ENCODE results near the gene SRP9.
"Not testable (repeated sequence)": the region's sequence is repeated elsewhere in the genome, so short reads cannot be mapped to it uniquely, and the experiment has no call there.

Gene SRP9

DNA sequence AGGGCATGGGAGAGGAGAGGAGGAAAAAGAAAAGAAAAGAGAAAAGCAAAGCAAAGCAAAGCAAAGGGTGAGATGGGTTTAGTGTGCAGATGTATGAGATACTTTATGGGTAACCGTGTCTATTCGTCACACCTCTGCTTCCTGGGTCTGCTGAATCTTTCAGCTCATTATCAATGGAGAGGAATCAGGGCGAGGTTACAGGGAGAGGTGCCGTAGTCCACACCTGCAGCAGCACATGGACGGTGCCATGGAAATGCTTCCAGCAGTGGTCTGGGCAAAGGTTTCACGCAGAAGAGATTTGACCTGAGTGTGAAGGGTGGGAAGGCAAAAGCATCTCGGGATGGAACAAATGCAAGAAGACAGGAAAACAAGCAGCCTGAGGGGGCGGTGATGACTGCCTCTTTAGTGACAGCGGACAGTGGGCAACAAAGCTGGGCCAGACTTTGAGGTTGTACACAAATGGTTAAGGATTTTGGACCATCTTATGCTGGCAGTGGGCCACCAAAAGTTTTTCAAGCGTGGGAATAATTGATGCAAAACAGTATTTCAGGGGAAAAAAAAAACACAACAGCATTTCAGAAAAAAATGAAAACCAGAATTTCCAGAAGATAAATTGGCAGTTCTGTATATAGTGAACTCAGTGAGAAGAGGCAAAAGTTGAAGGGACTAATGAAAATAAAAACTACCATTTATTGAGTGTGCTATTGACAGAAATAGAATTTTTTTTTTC, 19.5 kb upstream of the SRP9 start:
- no peak overlapping the region for H3K27ac ChIP-seq (ENCODE audit: low read depth, low read length)
- no peak overlapping the region for H3K9ac ChIP-seq (ENCODE audit: low read depth, low read length)
- H3K9me3 ChIP-seq (ENCODE audit: control insufficient read depth, insufficient read depth, low read length), result no peaks in the 10 kb centered on the region

GRCh38 chr1:225759972-225760371, 17.7 kb upstream of the SRP9 start:
- peaks cover 25% of the 10 kb centered on the region for H3K4me1 ChIP-seq (ENCODE audit: control insufficient read depth, insufficient read depth, low read length)
- not testable (repeated sequence) for H3K9me3 ChIP-seq (ENCODE audit: control insufficient read depth, insufficient read depth, low read length); H3K4me3 ChIP-seq (ENCODE audit: low read depth, low read length); H3K36me3 ChIP-seq (ENCODE audit: control insufficient read depth, insufficient read depth, low read length); H3K27me3 ChIP-seq (ENCODE audit: control insufficient read depth, insufficient read depth, low read length); H3K9ac ChIP-seq (ENCODE audit: low read depth, low read length); H3K27ac ChIP-seq (ENCODE audit: low read depth, low read length)

More for the DNA sequence above, 19.5 kb upstream of the SRP9 start:
- Histone ChIP-seq H3K27me3 (ENCODE audit: control insufficient read depth, insufficient read depth, low read length) (no peaks in the 10 kb centered on the region), H3K4me1 (ENCODE audit: control insufficient read depth, insufficient read depth, low read length) (peaks cover 21% of the 10 kb centered on the region), H3K36me3 (ENCODE audit: control insufficient read depth, insufficient read depth, low read length) (no peaks in the 10 kb centered on the region), H3K4me3 (ENCODE audit: low read depth, low read length) (no peak overlapping the region)

DNA sequence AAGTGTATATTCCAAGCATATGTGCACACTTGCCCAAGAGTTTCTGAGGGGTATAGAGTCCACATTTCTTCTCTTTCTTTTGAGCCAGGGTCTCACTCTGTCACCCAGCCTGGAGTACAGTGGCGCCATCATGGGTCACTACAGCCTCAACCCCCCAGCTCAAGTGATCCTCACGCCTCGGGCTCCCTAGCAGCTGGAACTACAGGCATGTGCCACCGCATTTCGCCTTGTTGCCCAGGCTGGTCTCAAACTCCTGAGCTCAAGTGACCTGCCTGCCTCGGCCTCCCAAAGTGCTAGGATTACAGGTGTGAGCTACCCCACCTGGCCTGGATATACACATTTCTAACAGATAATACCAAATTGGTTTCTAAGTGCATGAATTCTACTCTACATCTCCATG, 17.1 kb upstream of the SRP9 start:
- Histone ChIP-seq H3K4me1 (ENCODE audit: control insufficient read depth, insufficient read depth, low read length) (peaks cover 19% of the 10 kb centered on the region), H3K36me3 (ENCODE audit: control insufficient read depth, insufficient read depth, low read length) (no peaks in the 10 kb centered on the region), H3K4me3 (ENCODE audit: low read depth, low read length) (no peak overlapping the region), H3K27me3 (ENCODE audit: control insufficient read depth, insufficient read depth, low read length) (no peaks in the 10 kb centered on the region), H3K9ac (ENCODE audit: low read depth, low read length) (no peak overlapping the region), H3K9me3 (ENCODE audit: control insufficient read depth, insufficient read depth, low read length) (no peaks in the 10 kb centered on the region), H3K27ac (ENCODE audit: low read depth, low read length) (no peak overlapping the region)

DNA sequence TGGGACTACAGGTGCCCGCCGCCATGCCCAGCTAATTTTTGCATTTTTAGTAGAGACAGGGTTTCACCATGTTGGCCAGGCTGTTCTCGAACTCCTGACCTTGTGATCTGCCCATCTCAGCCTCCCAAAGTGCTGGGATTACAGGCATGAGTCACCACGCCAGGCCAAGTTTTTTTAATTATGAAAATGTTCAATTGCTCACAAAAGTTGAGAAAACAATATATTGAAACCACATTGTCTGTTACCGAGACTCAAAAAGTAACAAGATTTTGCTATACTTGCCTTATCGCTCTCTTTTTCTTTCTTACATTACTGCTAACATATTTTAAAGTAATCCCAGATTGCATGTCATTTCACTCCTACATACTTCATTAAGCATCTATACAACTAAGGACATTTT, 16.2 kb upstream of the SRP9 start:
- peak overlapping the region; percentile 81 for H3K27ac ChIP-seq (ENCODE audit: low read depth, low read length)
- peaks cover 15% of the 10 kb centered on the region for H3K4me1 ChIP-seq (ENCODE audit: control insufficient read depth, insufficient read depth, low read length)
- H3K36me3 ChIP-seq (ENCODE audit: control insufficient read depth, insufficient read depth, low read length); H3K9ac ChIP-seq (ENCODE audit: low read depth, low read length); H3K9me3 ChIP-seq (ENCODE audit: control insufficient read depth, insufficient read depth, low read length); H3K4me3 ChIP-seq (ENCODE audit: low read depth, low read length); H3K27me3 ChIP-seq (ENCODE audit: control insufficient read depth, insufficient read depth, low read length): not testable (repeated sequence)

DNA sequence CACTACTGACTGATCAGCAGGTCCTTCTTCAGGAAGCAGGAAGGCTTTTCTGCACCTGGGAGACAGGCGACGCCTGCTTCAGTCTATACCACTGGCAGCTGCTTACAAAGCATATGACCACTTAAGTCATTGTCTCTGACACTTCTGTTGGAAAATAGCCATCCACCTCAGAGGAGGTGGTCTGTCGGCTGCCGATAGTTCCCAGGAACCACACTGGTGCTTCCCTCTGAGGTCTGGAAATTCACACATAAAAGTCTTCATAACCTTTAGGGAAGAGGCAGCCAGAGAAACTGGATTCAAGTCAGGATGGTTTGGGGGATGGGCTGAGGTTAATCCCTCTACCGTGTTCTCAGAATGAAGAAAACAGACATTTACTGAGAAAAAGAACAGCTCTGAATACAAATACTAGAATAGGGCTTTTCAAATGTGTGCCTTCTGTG, 15.6 kb upstream of the SRP9 start:
- H3K4me1 ChIP-seq (ENCODE audit: control insufficient read depth, insufficient read depth, low read length), result peaks cover 15% of the 10 kb centered on the region
- H3K4me3 ChIP-seq (ENCODE audit: low read depth, low read length), result no peak overlapping the region
- H3K36me3 ChIP-seq (ENCODE audit: control insufficient read depth, insufficient read depth, low read length), result no peaks in the 10 kb centered on the region
- H3K27me3 ChIP-seq (ENCODE audit: control insufficient read depth, insufficient read depth, low read length), result no peaks in the 10 kb centered on the region
- no peak overlapping the region for H3K9ac ChIP-seq (ENCODE audit: low read depth, low read length)
- no peaks in the 10 kb centered on the region for H3K9me3 ChIP-seq (ENCODE audit: control insufficient read depth, insufficient read depth, low read length)
- H3K27ac ChIP-seq (ENCODE audit: low read depth, low read length), result peak overlapping the region; percentile 81

DNA sequence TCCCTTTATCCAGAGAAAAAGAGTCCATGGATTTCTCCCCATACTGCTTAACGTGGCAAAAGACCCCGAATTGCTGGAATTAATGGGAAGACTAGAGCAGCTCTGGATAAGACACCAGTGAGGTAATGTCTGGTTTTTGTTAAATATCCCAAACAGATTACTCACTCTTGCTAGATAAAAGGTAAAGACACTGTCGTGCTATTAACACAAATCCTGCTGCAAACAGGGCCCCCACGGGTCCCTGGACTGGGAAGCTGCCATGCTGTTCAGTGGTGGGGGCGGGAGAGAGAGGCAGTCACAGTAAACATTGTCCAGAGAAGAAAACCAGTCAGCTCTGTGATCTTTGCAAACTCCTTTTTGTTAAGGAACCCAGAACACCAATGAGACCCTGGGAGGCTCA, 15.2 kb upstream of the SRP9 start:
- Histone ChIP-seq H3K4me1 (ENCODE audit: control insufficient read depth, insufficient read depth, low read length) (peaks cover 16% of the 10 kb centered on the region), H3K27me3 (ENCODE audit: control insufficient read depth, insufficient read depth, low read length) (no peaks in the 10 kb centered on the region), H3K36me3 (ENCODE audit: control insufficient read depth, insufficient read depth, low read length) (no peaks in the 10 kb centered on the region), H3K27ac (ENCODE audit: low read depth, low read length) (peak overlapping the region; percentile 81), H3K9ac (ENCODE audit: low read depth, low read length) (no peak overlapping the region), H3K4me3 (ENCODE audit: low read depth, low read length) (no peak overlapping the region), H3K9me3 (ENCODE audit: control insufficient read depth, insufficient read depth, low read length) (no peaks in the 10 kb centered on the region)

- H3K9ac ChIP-seq (ENCODE audit: low read depth, low read length), result no peak overlapping the region
- peaks cover 22% of the 10 kb centered on the region for H3K4me1 ChIP-seq (ENCODE audit: control insufficient read depth, insufficient read depth, low read length)
- no peak overlapping the region for H3K4me3 ChIP-seq (ENCODE audit: low read depth, low read length)
- peak overlapping the region; percentile 51 for H3K27ac ChIP-seq (ENCODE audit: low read depth, low read length)
- H3K27me3 ChIP-seq (ENCODE audit: control insufficient read depth, insufficient read depth, low read length), result no peaks in the 10 kb centered on the region
- no peaks in the 10 kb centered on the region for H3K36me3 ChIP-seq (ENCODE audit: control insufficient read depth, insufficient read depth, low read length)
- H3K9me3 ChIP-seq (ENCODE audit: control insufficient read depth, insufficient read depth, low read length), result no peaks in the 10 kb centered on the region
These were observed 13.7 kb upstream of the SRP9 start for GRCh38 chr1:225763716-225764548.

GRCh38 chr1:225765982-225766674, 11.5 kb upstream of the SRP9 start:
- peaks cover 28% of the 10 kb centered on the region for H3K4me1 ChIP-seq (ENCODE audit: control insufficient read depth, insufficient read depth, low read length)

GRCh38 chr1:225766967-225767633, 10.5 kb upstream of the SRP9 start:
- Histone ChIP-seq H3K36me3 (ENCODE audit: control insufficient read depth, insufficient read depth, low read length) (no peaks in the 10 kb centered on the region), H3K9me3 (ENCODE audit: control insufficient read depth, insufficient read depth, low read length) (no peaks in the 10 kb centered on the region), H3K9ac (ENCODE audit: low read depth, low read length) (no peak overlapping the region), H3K27ac (ENCODE audit: low read depth, low read length) (peak overlapping the region; percentile 12), H3K4me1 (ENCODE audit: control insufficient read depth, insufficient read depth, low read length) (peaks cover 33% of the 10 kb centered on the region), H3K27me3 (ENCODE audit: control insufficient read depth, insufficient read depth, low read length) (no peaks in the 10 kb centered on the region), H3K4me3 (ENCODE audit: low read depth, low read length) (no peak overlapping the region)

More at GRCh38 chr1:225765982-225766674, 11.5 kb upstream of the SRP9 start:
- Histone ChIP-seq H3K4me3 (ENCODE audit: low read depth, low read length) (no peak overlapping the region), H3K27ac (ENCODE audit: low read depth, low read length) (no peak overlapping the region), H3K9ac (ENCODE audit: low read depth, low read length) (no peak overlapping the region), H3K36me3 (ENCODE audit: control insufficient read depth, insufficient read depth, low read length) (no peaks in the 10 kb centered on the region), H3K9me3 (ENCODE audit: control insufficient read depth, insufficient read depth, low read length) (no peaks in the 10 kb centered on the region), H3K27me3 (ENCODE audit: control insufficient read depth, insufficient read depth, low read length) (no peaks in the 10 kb centered on the region)

DNA sequence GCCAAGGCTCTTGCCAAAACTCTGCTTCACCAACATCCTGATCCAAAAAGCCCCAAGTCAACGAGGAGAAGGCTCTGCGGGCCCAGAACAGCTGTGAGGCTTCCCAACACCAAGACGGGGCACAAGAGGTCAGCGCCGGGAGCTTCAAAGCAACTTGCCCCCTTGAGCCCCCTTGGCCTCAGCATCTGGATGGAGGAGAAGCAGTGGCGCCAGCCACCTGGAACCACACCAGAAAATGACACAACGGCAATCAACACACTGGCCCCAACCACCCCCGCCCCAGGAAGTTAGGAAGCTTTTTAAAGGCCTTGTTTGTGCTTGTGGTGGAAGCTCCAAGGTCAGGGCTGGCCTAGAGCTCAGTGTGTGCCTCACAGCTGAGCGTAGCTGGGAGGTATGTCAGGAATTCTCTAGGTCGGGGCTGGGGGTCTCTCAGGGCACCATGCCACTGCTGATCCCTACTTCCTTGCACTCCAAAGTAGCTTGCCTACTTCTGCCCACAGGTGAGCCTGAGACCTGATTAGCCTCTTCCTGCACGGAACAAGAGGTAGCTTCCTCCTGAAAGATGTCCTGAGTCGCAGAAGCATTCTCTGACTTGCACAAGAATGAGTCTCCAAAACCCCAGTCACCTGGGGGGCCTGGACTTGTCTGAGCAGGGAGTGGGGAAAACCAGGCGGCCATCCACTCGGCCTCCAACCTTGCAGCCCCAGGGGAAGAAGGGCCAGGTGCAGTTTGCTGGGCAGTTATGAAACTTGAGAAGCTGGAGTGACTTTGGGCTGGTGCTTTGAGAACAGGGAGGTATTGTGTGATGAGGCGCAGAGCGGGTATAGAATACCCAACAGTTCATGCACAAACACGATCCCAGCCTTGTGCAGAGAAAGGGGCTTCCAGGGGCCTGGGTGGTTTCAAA, 9.7 kb upstream of the SRP9 start:
- Histone ChIP-seq H3K4me3 (ENCODE audit: low read depth, low read length) (no peak overlapping the region), H3K27me3 (ENCODE audit: control insufficient read depth, insufficient read depth, low read length) (no peaks in the 10 kb centered on the region), H3K4me1 (ENCODE audit: control insufficient read depth, insufficient read depth, low read length) (peaks cover 33% of the 10 kb centered on the region), H3K9ac (ENCODE audit: low read depth, low read length) (no peak overlapping the region), H3K36me3 (ENCODE audit: control insufficient read depth, insufficient read depth, low read length) (no peaks in the 10 kb centered on the region), H3K9me3 (ENCODE audit: control insufficient read depth, insufficient read depth, low read length) (no peaks in the 10 kb centered on the region), H3K27ac (ENCODE audit: low read depth, low read length) (peak overlapping the region; percentile 12)
